ENCODE data around the gene SLC16A12. TPM values are rescaled to one million over a fixed set of nuclear protein-coding genes. Genes with fewer than 3 reads are reported as not detected.

The SLC16A12 gene
- total and polyA plus RNA-seq, 2 donors (not counting 3 experiments of a cell fraction or from before 2014, with no cell fraction given), result not detected

DNA sequence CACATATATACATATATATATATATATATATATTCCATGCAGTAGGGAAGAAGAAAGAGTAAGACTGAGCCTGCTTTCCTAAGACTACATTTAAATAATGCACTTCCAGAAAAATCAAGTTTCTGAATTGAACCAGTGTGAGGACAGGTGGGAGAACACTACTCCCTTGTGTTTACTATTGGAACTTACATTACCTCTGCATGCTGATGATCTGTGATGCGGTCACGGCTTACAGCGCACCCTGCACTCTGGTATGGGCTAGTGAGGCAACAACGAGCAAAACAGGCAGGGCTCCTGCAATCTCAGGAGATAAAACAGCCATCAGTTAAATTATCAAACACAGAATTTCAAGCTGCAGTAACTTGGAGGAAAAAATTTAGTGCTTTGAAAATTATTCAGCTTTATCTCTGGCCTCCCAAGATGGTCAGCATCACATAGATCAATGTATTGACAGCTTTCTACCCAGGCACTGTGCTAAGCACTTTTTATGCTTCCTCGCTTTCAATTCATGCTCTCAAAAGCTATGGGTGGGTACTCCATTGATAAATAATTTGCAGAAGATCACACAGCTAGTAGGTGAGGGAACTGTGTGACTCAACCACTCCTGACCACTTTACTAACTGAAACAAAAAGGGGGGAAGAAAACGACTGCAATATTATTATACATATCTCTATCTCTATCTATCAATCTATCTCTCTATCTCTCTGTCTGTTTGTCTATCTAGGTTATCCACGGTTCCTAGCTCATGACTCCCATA, 20.5 kb upstream of the SLC16A12 start:
- no TSS peak for BruUV-seq (replicated peaks)
- dilution Hi-C loops (cut with MboI; ENCODE audit: extremely low pct_ligation_motif_present, low sequenced_read_pairs), result no loop called here
- ChIA-PET CTCF (interaction anchor here (1.0 to 1.5 kb wide), 2 partner anchors 89 to 137 kb away, joined by 3 to 5 read pairs; no protein-coding TSS in a partner anchor), POLR2A (no interaction called here)
- Histone ChIP-seq H3K4me1 (ENCODE audit: control insufficient read depth, extremely low read depth, insufficient read depth, low read length) (peaks cover 4% of the 10 kb centered on the region), H3K9me1 (replicated peaks; ENCODE audit: control insufficient read depth, extremely low read depth, insufficient read depth, low read length) (no peaks in the 10 kb centered on the region), H3K36me3 (ENCODE audit: control insufficient read depth in 2 of 2, extremely low read depth in 1 of 2, insufficient read depth in 2 of 2, low read length in 2 of 2) (no peaks in the 10 kb centered on the region), H3K27ac (ENCODE audit: insufficient read depth, low read depth, low read length) (no peak overlapping the region), H3K4me3 (replicated peaks in 1 of 3; ENCODE audit: insufficient read depth in 1 of 3, low read depth in 1 of 3, low read length in 3 of 3) (no peak overlapping the region), H3K27me3 (ENCODE audit: control insufficient read depth in 2 of 2, insufficient read depth in 2 of 2, low read length in 2 of 2) (no peaks in the 10 kb centered on the region), H2AFZ (ENCODE audit: low read depth, low read length) (no peak overlapping the region), H3K4me2 (ENCODE audit: insufficient read depth, low read length) (no peak overlapping the region), H4K20me1 (replicated peaks; ENCODE audit: control insufficient read depth, extremely low read depth, insufficient read depth, low read length) (no peaks in the 10 kb centered on the region), H3K9ac (replicated peaks; ENCODE audit: extremely low read depth, insufficient read depth, low read length) (no peak overlapping the region), H3K9me3 (replicated peaks; ENCODE audit: control insufficient read depth, insufficient read depth, low read length) (no peaks in the 10 kb centered on the region), H3K79me2 (ENCODE audit: control insufficient read depth, insufficient read depth, low read length) (no peaks in the 10 kb centered on the region)
- no peak for TF ChIP-seq EZH2 (IDR thresholded peaks at IDR 0.05; ENCODE audit: borderline replicate concordance, low read depth, low read length, severe bottlenecking)
- TF ChIP-seq POLR2AphosphoS5 (IDR thresholded peaks at IDR 0.05; ENCODE audit: insufficient read depth, low read depth, low read length), result no peak
- no peak for TF ChIP-seq MYC (IDR thresholded peaks at IDR 0.05; ENCODE audit: low read depth, low read length)
- TF ChIP-seq POLR2A (IDR thresholded peaks at IDR 0.05; ENCODE audit: low read depth, low read length), result no peak
- TF ChIP-seq FOS (IDR thresholded peaks at IDR 0.05; ENCODE audit: borderline replicate concordance, insufficient read depth, low read length), result no peak
- TF ChIP-seq GATA2 (IDR thresholded peaks at IDR 0.05; ENCODE audit: insufficient read depth, insufficient read length, low read depth, low read length), result no peak
- TF ChIP-seq JUN (IDR thresholded peaks at IDR 0.05; ENCODE audit: borderline replicate concordance, insufficient read depth, insufficient read length, low read depth), result no peak
- no peak for TF ChIP-seq CTCF (IDR thresholded peaks at IDR 0.05; ENCODE audit: extremely low read depth in 1 of 2, insufficient read depth in 1 of 2, low read depth in 1 of 2, low read length in 2 of 2)
- TF ChIP-seq MAX (IDR thresholded peaks at IDR 0.05; ENCODE audit: insufficient read depth, insufficient read length), result no peak
- intact Hi-C loops (cut with micrococcal nuclease), result no loop called here
- no peak for FAIRE-seq
- no peak for DNase-seq (ENCODE audit: low read depth, low spot score)

Data from endothelial cell of umbilical vein (primary cell).